Upper lobe of left lung (tissue), 6 donors: Measurements from ENCODE around the gene RSF1. TPM values are rescaled to one million over a fixed set of nuclear protein-coding genes. Genes with fewer than 3 reads are reported as not detected.

Experiments
- ATAC-seq, 2 donors: fragments of 200-7000 bp; cut with Tn5 transposase; one replicate each; pipeline ENCODE4 v1.9.1; 2022; ENCODE audit warnings: mild to moderate bottlenecking in 2 of 2, moderate library complexity in 2 of 2; ENCODE audit not compliant: low FRiP score in 2 of 2
- DNase-seq, 2 donors: peaks; one replicate each; pipeline ENCODE4 v3.0.0-alpha.2; 2019 to 2020
- H3K27ac ChIP-seq, 4 donors: fragments of 200-600 bp; sonication (generic); one replicate each; pipeline ENCODE4 v1.5.1; 2016 to 2019
- H3K27me3 ChIP-seq, 4 donors: fragments of 200-600 bp; sonication (generic); one replicate each; pipeline ENCODE4 v1.5.1; 2017 to 2019
- H3K36me3 ChIP-seq, 4 donors: fragments of 200-600 bp; sonication (generic); one replicate each; pipeline ENCODE4 v1.5.1; 2016 to 2019
- H3K4me1 ChIP-seq, 4 donors: fragments of 200-600 bp; sonication (generic); one replicate each; pipeline ENCODE4 v1.5.1; 2018 to 2019
- H3K4me3 ChIP-seq, 4 donors: fragments of 200-600 bp; sonication (generic); one replicate each; pipeline ENCODE4 v1.5.1; 2017 to 2019; ENCODE audit warnings: mild to moderate bottlenecking in 2 of 4, moderate library complexity in 1 of 4
- H3K9me3 ChIP-seq, 4 donors: fragments of 200-600 bp; sonication (generic); one replicate each; pipeline ENCODE4 v1.5.1; 2018 to 2019
- EP300 ChIP-seq, 4 donors: sonication (generic); formaldehyde crosslinking; IDR thresholded peaks; one replicate each; pipeline ENCODE4 v1.5.1; 2017; ENCODE audit warnings: antibody characterized with exemption in 4 of 4, control low read depth in 2 of 4
- POLR2A ChIP-seq, 4 donors: fragments of 450-650 bp; IDR thresholded peaks; one replicate each; pipeline ENCODE4 v1.5.1; 2016 to 2017; ENCODE audit warnings: antibody characterized with exemption in 4 of 4, mild to moderate bottlenecking in 2 of 4
- POLR2AphosphoS5 ChIP-seq, 2 donors: sonication (generic); formaldehyde crosslinking; IDR thresholded peaks; one replicate each; pipeline ENCODE4 v1.5.1; 2017; ENCODE audit warnings: antibody characterized with exemption in 2 of 2
- WGBS, 2 donors: methylation state at CpG; one replicate each; pipeline ENCODE4 v1.1.5; 2017 to 2018; 5-methylcytosine and 5-hydroxymethylcytosine counted together
- total RNA-seq, 6 donors: library from RNA; depleted of rRNA in 4 of 6; stranded (reverse); fragments of >200 nt in 4 of 6; gene quantifications; one replicate each; pipeline versions ENCODE4 v1.1.0 to v1.2.1, GENCODE V29; 2016 to 2021
- TF ChIP-seq, protein P1 (sequence below), 6 experiments: fragments of 450-650 bp in 4 of 6; fragments of 200-600 bp in 2 of 6; sonication (generic) in 2 of 6; IDR thresholded peaks; one replicate each; pipeline ENCODE4 v1.5.1; 2016 to 2019; ENCODE audit warnings: antibody characterized with exemption in 6 of 6
- donor health status: DM: no; HTN: no; CAD: no; lungs with moderate emphysema.
- donor health status: DM: no; HTN: yes; CAD: no; lungs with severe emphysema.

The RSF1 gene
- total RNA-seq, 6 donors from 2014 or later = 36.2 to 136 (median 71.2) TPM

DNA sequence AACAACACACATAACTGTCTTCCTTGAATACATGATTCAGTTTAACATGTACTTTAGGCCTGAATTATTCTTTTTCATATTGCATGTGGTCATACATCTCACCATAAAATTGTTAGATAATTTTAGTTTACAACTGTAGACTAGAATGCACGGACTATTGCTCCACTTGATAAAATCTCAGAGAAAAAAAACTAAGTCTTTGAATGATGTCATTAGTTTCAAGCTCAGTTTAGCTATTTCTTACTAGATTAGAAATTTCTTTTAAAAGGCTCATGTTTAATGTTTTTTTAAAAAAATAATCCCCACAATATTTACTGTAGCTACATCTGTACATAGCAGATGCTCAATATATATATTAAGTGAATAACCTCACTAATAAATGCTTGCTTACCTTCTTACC lies 5.1 kb downstream of the RSF1 start:
- 77 to 85% methylated on average over 1 of the region's 1 CpG for WGBS, 2 donors
- ATAC-seq (no peak), DNase-seq (no peak)
- H3K27ac ChIP-seq = no peak overlapping the region
- H3K9me3 ChIP-seq = no peaks in the 10 kb centered on the region
- H3K36me3 ChIP-seq = peaks cover 0 to 15% (median 1%) of the 10 kb centered on the region in 4 donors
- H3K27me3 ChIP-seq = no peaks in the 10 kb centered on the region
- no peak overlapping the region for H3K4me3 ChIP-seq
- TF ChIP-seq EP300 (IDR thresholded peaks at IDR 0.05) = no peak
- TF ChIP-seq POLR2AphosphoS5 (IDR thresholded peaks at IDR 0.05) = no peak
- TF ChIP-seq POLR2A (IDR thresholded peaks at IDR 0.05) = no peak
- TF ChIP-seq, protein P1, sequence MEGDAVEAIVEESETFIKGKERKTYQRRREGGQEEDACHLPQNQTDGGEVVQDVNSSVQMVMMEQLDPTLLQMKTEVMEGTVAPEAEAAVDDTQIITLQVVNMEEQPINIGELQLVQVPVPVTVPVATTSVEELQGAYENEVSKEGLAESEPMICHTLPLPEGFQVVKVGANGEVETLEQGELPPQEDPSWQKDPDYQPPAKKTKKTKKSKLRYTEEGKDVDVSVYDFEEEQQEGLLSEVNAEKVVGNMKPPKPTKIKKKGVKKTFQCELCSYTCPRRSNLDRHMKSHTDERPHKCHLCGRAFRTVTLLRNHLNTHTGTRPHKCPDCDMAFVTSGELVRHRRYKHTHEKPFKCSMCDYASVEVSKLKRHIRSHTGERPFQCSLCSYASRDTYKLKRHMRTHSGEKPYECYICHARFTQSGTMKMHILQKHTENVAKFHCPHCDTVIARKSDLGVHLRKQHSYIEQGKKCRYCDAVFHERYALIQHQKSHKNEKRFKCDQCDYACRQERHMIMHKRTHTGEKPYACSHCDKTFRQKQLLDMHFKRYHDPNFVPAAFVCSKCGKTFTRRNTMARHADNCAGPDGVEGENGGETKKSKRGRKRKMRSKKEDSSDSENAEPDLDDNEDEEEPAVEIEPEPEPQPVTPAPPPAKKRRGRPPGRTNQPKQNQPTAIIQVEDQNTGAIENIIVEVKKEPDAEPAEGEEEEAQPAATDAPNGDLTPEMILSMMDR (IDR thresholded peaks at IDR 0.05) = no peak
- H3K4me1 ChIP-seq = peaks cover 14 to 25% (median 19%) of the 10 kb centered on the region in 4 donors

- peaks cover 14 to 25% (median 19%) of the 10 kb centered on the region in 4 donors for H3K4me1 ChIP-seq
- TF ChIP-seq POLR2AphosphoS5 (IDR thresholded peaks at IDR 0.05) (no peak), POLR2A (IDR thresholded peaks at IDR 0.05) (no peak), EP300 (IDR thresholded peaks at IDR 0.05) (no peak)
- TF ChIP-seq, protein P1 (IDR thresholded peaks at IDR 0.05) = no peak
- no peak overlapping the region for H3K27ac ChIP-seq
- H3K36me3 ChIP-seq = peaks cover 0 to 15% (median 1%) of the 10 kb centered on the region in 4 donors
- DNase-seq (no peak), ATAC-seq (no peak)
- WGBS, 2 donors = 97 to 100% methylated on average over 3 of the region's 3 CpGs
- no peaks in the 10 kb centered on the region for H3K9me3 ChIP-seq
- no peak overlapping the region for H3K4me3 ChIP-seq
- no peaks in the 10 kb centered on the region for H3K27me3 ChIP-seq
These were observed 5.7 kb downstream of the RSF1 start for GRCh38 chr11:77814848-77815247.

GRCh38 chr11:77813256-77813655 lies 7.3 kb downstream of the RSF1 start:
- 92 to 96% methylated on average over 9 of the region's 9 CpGs for WGBS, 2 donors
- no peaks in the 10 kb centered on the region for H3K27me3 ChIP-seq
- H3K4me1 ChIP-seq = peaks cover 6 to 16% (median 9%) of the 10 kb centered on the region in 4 donors
- TF ChIP-seq POLR2AphosphoS5 (IDR thresholded peaks at IDR 0.05) = no peak
- TF ChIP-seq POLR2A (IDR thresholded peaks at IDR 0.05) = no peak
- TF ChIP-seq, protein P1 (IDR thresholded peaks at IDR 0.05) = no peak
- TF ChIP-seq EP300 (IDR thresholded peaks at IDR 0.05) = no peak
- DNase-seq (no peak), ATAC-seq (no peak)
- H3K27ac ChIP-seq = no peak overlapping the region
- H3K9me3 ChIP-seq = no peaks in the 10 kb centered on the region
- H3K4me3 ChIP-seq = no peak overlapping the region
- H3K36me3 ChIP-seq = peaks cover 0 to 15% (median 1%) of the 10 kb centered on the region in 4 donors

GRCh38 chr11:77806993-77807392 lies 13.5 kb downstream of the RSF1 start:
- Histone ChIP-seq H3K27ac (no peak overlapping the region), H3K4me3 (no peak overlapping the region), H3K27me3 (no peaks in the 10 kb centered on the region), H3K9me3 (no peaks in the 10 kb centered on the region), H3K36me3 (peaks cover 0 to 6% (median 1%) of the 10 kb centered on the region in 4 donors), H3K4me1 (peaks cover 0 to 16% (median 6%) of the 10 kb centered on the region in 4 donors)
- WGBS, 2 donors = 79 to 93% methylated on average over 2 of the region's 2 CpGs
- ATAC-seq (no peak), DNase-seq (no peak)
- TF ChIP-seq, protein P1 (IDR thresholded peaks at IDR 0.05) = no peak
- no peak for TF ChIP-seq POLR2A (IDR thresholded peaks at IDR 0.05)
- no peak for TF ChIP-seq POLR2AphosphoS5 (IDR thresholded peaks at IDR 0.05)
- no peak for TF ChIP-seq EP300 (IDR thresholded peaks at IDR 0.05)

DNA sequence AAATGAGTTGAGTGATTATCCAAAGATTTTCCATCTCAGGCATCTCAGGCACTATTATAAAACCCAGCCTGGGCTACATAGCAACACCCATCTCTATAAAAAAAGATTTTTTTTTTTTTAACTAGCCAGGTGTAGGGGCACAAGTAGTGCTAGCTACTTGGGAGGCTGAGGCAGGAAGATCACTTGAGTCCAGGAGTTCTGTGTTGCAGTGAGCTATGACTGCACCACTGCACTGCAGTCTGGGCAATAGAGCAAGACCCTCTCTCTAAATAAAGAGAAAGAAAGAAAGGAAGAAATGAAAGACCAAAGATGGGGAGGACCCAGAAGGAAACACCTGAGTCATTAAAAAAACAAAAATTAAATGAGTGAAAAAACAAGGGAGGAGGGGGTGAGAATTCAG lies 14.1 kb downstream of the RSF1 start:
- DNase-seq (no peak), ATAC-seq (no peak)
- Histone ChIP-seq H3K27me3 (no peaks in the 10 kb centered on the region), H3K4me1 (peaks cover 0 to 16% (median 6%) of the 10 kb centered on the region in 4 donors), H3K9me3 (no peaks in the 10 kb centered on the region), H3K4me3 (no peak overlapping the region), H3K27ac (no peak overlapping the region), H3K36me3 (peaks cover 0 to under 1% (median 0%) of the 10 kb centered on the region in 4 donors)
- TF ChIP-seq EP300 (IDR thresholded peaks at IDR 0.05) (no peak), POLR2AphosphoS5 (IDR thresholded peaks at IDR 0.05) (no peak), POLR2A (IDR thresholded peaks at IDR 0.05) (no peak)
- TF ChIP-seq, protein P1 (IDR thresholded peaks at IDR 0.05) = no peak
